ENCODE data around the gene TMEM255A. TPM values are rescaled to one million over a fixed set of nuclear protein-coding genes. Genes with fewer than 3 reads are reported as not detected.

Gene TMEM255A
- polyA plus RNA-seq, 3 donors: 0.18 to 4.2 (median 1.1) TPM

DNA sequence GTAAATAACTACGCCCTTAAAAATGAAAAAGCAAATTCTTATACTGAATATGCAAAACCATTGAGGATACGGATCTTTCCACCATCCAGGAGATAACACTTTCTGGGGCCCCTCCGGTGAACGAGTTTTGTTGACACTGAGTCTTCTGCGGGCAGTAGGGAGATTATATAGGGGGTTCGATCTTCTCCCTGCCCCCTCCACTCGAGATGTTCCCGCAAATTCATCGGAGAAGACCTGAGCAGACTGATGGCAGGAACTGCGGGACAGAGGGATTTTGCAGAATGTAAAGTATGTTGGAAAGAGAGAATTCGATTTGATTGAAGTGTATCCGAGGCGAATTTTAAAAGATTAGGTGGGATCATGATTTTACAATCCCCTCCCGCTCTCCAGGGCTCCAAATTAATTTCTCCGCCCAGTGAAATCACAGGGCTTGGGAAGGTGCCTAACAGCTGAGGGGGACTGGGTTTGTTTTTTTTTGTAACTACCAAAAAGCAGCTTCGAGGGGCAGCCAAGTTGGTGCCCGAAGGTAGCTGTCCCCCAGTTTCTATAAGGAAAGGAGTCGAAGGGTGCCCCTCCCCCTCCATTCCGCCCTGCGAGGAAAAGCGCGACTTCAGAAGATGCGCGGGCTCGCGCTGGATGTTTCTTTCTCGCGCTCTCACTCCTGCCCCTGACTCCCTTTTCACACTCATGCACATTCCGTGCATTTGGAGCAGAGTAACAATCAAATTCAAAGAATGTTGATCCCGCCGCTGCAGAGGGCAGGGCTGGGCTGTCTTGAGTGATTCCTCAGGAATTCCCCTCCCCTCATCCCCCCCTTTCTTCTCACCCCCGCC, 1.2 kb downstream of the TMEM255A start:
- no peak overlapping the region for H3K27ac ChIP-seq (ENCODE audit: low read depth, low read length)
- 1 to 36% (median 2%) methylated on average over 30 to 32 of the region's 32 CpGs for WGBS, 3 donors

DNA sequence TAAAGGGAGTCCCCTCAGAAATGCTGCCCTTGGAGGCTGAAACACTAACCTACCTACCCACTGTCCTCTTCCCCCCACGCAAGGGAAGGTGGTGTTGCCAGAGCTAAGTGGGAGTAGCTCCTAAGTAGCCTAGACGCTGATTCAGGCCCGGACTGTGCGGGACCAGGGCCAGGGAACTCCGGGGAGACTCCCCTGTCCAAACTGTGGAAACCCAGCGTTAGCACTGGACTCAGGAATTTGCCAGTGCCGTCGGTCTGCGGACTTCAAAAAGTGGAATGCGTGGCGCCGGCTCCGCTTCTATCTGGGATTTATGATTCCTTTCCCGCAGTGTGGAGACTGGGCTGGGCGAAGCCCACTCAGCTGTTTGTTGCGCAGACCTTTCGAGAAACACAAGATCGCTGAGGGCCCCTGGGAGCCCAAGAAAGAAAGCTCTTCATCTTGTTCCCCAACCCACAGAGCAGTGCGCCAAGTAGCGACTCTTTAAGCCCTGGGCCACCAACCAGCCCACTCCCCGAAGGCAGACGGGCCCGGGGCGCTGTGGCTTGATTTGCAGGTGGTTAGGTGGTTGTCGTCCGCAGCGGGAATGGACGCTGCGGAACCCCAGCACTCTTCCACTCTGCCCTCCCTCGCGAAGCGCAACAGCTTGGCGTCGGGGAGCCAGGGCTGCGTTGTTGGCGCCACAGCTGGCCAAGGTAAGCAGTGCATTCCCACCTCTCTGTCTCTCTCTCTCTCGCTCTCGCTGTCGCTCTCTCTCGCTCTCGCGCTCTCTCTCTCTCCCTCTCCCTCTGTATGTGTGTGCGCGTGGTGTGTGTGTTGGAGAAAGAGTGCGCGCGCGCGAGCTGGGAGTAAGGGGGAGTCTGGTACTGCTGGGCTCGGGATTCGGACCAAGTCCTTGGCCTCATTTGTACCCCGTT, 2.0 kb downstream of the TMEM255A start:
- H3K27ac ChIP-seq (ENCODE audit: low read depth, low read length): no peak overlapping the region
- WGBS, 3 donors: 2 to 36% (median 2%) methylated on average over 43 to 52 of the region's 52 CpGs

DNA sequence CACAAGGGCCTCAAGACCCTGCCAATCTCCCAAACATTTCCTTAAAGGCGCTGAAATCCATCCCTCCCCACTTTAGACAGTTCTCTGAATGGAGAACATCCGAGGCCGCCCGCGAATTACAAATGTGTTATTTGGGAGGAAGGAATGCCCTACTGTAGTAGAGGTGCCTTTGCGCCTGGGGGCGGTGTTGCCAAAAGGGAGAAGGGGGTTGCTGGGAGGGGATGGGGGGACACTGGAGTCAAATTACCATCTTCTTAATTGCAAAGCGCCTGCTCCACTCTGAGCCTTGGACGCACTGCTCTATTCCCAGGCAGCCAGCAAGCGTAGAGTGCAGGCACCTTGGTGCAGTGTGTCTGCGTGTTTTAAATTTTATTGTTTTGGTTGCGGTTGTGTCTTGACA, 2.7 kb downstream of the TMEM255A start:
- 21 to 38% (median 34%) methylated on average over 11 to 12 of the region's 12 CpGs for WGBS, 3 donors
- no peak overlapping the region for H3K27ac ChIP-seq (ENCODE audit: low read depth, low read length)

DNA sequence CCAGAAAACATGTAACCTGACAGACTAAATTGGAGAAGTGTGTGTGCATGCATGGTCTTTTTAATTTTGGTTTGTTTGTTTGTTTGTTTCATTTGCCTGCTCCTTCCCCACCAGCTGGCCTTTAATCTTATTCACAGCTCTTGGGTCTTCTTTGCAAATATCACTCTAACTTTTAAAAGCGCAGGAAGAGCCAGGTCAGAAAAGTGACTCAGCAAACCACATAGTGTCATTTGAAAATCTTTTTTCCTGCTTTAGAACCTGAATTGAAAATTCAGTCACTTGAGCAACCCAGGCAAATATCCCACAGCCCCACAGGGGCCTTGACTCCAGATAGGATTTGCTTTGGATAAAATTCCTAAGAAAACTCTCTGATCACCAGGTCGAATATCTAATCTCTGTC, 4.6 kb downstream of the TMEM255A start:
- 45 to 64% (median 64%) methylated on average over 2 of the region's 2 CpGs for WGBS, 3 donors
- no peak overlapping the region for H3K27ac ChIP-seq (ENCODE audit: low read depth, low read length)

DNA sequence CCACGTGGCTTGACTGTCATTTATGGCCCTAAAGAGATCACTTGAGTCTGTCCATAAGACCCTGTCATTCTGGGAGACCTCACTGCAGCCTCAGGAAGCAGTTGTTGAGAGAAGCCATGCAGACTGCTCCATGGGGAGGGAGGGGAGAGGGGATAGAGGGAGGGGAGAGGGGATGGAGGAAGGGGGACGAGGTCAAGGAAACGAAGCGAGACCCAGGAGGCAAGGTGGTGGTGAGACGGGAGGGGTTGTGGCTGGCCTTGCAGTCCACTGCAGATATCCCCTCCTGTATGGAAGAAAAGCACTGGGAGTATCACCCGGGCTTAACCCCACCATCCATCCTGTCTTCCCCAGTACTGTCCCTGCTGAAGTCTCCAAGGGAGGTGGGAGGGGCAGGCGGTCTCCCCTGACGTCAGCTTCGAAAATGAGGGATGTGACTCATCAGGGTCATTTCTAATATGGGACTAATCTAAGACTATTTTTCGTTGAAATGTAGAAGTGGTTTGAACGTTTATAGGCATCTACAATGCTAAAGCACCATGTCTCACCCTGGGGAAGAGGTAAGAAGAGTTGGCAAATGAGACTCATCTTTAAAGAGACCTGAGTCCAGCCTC, 5.6 kb downstream of the TMEM255A start:
- no peak overlapping the region for H3K27ac ChIP-seq (ENCODE audit: low read depth, low read length)
- 29 to 60% (median 41%) methylated on average over 10 to 11 of the region's 11 CpGs for WGBS, 3 donors

DNA sequence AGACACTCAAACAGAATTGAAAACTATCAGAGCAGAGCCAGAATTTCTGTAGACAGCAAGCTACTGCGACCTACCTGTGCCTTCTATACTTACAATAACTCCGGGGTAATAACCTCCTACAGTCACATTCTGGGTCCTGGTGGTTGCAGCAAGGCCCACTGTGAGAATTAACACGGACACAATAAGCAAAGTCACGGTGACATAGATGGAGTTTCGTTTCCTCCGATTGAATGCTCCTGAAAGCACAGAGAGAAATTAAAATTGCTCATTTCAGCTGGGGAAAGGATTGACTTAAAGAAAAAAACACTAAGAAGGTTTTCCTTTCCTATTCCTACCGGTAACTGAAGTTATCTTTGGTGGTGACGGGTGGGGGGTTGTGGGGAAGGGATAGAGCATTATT, 7.0 kb downstream of the TMEM255A start:
- no peak overlapping the region for H3K27ac ChIP-seq (ENCODE audit: low read depth, low read length)
- 67 to 83% (median 70%) methylated on average over 8 of the region's 8 CpGs for WGBS, 3 donors

DNA sequence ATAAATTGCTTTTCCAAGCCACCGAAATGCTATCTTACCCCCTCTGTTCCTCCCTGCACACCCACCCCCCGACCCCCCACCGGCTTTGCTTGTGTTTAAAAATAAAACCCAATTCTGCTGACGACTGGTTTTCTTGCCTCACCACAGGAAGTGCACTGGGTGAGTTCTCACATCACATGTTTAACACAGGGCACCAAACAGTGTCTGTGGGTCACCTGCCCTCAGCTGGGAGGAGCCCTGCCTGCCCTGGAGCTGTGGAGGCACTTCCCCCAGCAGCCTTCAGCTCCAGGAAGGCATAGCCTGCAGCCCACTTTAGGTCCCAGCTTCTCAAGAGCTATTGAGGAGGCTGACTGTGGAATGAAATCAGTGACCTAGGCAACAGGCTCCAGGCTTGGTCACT, 8.8 kb downstream of the TMEM255A start:
- WGBS, 3 donors: 12 to 27% (median 14%) methylated on average over 4 of the region's 4 CpGs

DNA sequence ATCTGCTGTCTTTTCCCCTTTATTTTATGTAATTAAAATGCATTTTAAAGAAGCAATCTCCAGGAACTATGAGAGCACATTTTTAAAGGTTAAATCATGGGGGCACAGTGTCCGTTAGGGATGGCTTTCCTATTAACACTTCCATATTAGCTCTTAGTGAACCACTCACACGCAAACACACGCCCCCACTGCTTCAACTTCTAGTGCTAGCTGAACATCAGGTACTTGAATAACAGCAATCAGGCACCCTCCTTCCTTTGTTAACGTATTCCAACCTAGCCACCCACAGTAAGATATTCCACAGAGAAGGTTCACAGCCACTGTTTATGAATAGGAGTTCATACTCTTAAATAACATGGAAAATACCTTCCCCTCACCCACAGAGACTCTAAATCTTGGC, 9.3 kb downstream of the TMEM255A start:
- no peak overlapping the region for H3K27ac ChIP-seq (ENCODE audit: low read depth, low read length)
- 41 to 63% (median 58%) methylated on average over 4 of the region's 4 CpGs for WGBS, 3 donors

More for the DNA sequence above, 8.8 kb downstream of the TMEM255A start:
- H3K27ac ChIP-seq (ENCODE audit: low read depth, low read length): no peak overlapping the region

DNA sequence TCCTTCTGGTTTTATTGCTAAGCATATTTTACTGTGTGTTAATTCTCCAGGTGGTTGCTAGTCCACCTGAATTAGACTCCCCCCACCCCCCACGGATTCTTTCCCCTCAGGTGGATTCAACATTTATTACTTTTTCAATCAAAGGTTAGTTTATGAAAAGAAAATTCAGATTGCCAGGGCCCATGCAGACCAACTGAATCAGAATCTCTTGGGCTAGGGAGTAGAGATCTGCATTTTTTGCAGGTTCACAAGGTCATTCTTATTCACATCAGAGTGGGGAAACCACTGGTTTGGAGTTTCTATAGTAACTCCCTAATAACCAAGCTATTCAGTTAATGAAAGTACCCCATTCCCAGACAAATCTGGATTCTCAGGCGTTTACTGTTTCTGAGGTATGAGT, 9.8 kb downstream of the TMEM255A start:
- no peak overlapping the region for H3K27ac ChIP-seq (ENCODE audit: low read depth, low read length)
- 42 to 77% (median 50%) methylated on average over 2 of the region's 2 CpGs for WGBS, 3 donors

DNA sequence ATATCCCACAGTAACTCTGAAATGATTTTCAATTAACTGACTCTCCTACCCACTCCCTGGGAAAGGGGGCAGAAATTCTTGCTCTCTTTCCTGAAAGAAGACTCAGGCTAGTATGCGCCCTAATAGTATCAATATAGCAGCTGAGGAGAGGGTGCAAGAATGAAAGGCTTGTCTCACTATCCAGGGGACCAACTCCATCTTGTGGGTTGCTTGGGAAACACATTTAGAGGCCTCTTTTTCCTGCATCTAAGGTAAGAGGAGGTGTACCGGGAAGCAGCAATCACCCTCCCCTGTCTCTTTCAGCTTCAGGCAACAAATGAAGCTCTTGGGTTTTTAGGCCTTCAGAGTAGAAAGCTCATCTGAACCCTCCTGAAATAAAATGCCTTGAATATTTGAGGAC, 11.3 kb downstream of the TMEM255A start:
- H3K27ac ChIP-seq (ENCODE audit: low read depth, low read length): no peak overlapping the region
- 62 to 88% (median 65%) methylated on average over 2 of the region's 2 CpGs for WGBS, 3 donors

DNA sequence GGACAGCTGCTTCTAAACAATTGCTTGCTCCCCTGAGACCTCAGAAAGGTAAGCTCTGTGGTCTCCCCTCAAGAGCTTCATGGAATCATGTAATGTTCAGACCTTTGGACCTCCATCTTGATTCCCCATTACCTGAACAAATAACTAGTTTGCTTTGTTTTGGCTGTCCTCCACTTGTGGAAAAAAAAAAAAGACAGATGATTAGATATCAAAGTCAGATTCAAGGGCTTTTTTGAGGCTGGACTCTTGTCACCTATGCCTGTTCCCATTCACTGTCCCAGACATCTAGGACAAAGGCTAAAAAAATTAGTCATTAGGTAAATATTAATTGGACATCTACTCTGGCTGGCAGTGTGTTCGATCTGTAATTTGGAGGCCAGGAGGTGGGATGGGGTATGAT, 13.3 kb downstream of the TMEM255A start:
- WGBS, 3 donors: 25 to 86% (median 73%) methylated on average over 1 of the region's 1 CpG
- H3K27ac ChIP-seq (ENCODE audit: low read depth, low read length): no peak overlapping the region

DNA sequence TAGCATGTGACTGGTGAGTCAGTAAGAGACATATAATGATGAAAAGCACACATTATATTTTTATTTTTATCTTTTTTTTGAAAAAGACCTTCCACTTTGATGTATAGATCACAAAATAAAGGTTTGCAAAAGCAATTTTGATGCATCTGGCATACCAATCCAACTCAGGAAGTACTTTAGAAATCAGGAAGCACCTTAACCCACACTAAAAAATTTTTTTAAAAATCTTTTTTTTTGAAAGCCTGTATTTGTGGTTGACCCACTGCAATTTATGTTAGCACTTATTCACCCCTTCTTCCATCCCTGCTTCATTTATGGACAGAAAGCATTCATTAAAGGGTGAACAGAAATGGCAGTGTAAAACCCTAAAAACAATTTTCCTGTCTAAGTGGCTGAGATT, 16.6 kb downstream of the TMEM255A start:
- H3K27ac ChIP-seq (ENCODE audit: low read depth, low read length): no peak overlapping the region

DNA sequence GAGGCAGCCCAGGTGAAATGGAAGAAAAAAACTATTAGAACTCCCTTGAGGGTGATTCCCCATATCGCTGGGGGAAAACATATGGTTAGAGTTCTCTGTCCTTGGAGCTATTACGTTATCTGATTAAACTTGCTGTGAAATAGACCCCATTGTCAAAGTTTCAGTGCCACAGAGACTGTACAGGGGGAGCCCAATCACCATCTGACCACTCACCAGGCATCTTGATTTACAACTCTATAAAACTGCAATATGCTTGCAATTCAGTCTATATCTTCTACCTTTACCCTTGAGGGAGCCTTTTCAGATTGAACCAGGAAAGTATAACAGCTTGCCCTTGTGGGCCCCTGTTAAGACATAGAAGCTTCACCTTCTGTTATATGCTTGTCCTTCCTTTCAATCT, 18.2 kb downstream of the TMEM255A start:
- WGBS, 3 donors: 33 to 91% (median 56%) methylated on average over 2 of the region's 2 CpGs

DNA sequence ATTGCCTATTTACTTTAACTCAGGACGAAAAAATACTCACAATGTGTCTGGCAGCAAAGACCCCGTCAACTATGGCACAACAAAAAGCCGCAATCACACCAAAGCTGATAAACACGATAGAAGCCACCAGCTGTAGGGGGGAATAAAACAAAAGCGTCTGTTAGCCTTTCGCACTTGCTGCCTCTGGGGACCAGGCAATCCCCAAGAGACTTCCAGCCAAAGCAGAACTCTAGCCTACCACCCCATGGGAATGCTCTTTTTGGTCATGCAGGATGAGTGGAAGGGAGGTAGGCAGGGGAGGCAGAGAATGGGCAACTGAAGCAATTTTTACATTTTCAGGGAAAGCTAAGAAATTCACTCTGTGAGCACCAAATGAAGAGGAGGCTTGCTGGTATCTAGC, 20.1 kb downstream of the TMEM255A start:
- 81 to 94% (median 83%) methylated on average over 6 of the region's 6 CpGs for WGBS, 3 donors
- H3K27ac ChIP-seq (ENCODE audit: low read depth, low read length): no peak overlapping the region

More for the DNA sequence above, 18.2 kb downstream of the TMEM255A start:
- H3K27ac ChIP-seq (ENCODE audit: low read depth, low read length): no peak overlapping the region

DNA sequence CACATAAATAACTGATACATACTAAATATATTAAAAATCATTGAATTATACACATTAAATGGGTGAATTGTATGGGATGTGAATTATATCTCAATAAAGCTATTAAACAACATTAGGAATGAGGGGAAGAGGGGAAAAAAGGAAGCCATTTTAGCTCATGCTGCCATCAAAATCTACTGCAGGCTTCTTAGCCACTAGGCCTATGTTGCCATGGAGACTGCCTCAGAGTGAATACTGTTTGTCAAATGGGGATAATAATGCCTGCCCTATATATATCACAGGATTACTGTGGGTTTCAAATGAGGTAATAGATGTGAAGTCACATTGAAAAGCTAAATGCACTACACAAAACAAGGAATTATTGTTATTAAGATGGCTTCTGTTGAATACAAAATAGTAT, 21.2 kb downstream of the TMEM255A start:
- no peak overlapping the region for H3K27ac ChIP-seq (ENCODE audit: low read depth, low read length)

DNA sequence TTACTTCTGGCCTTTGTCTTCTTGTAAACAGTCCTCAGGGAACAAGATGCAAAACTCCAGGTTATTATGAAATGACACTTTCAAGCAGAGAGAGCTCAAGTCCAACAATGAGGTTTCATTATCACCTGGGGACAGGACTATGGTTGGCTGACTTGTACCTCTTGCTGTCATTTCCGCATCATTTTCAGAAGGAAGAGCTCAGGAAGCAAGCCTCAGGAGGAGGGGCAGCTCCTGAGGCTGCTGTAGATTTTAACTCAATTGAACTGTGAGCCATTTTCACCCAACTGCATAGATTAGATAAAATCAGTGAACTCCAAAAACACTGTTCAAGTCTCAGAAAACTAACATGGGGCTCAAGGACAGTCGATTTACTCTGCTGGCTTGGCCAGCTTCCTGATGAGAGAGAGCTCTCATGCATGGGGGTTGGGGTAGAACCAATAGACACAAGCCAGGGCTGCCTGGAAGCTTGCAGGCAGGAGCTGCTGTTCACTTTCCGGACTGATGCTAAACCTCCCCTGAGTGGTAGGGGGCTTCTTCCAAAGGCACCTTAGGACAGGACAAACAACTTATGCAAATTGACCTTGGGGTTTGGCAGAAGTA, 23.6 kb downstream of the TMEM255A start:
- no peak overlapping the region for H3K27ac ChIP-seq (ENCODE audit: low read depth, low read length)
- 40 to 56% (median 47%) methylated on average over 3 of the region's 3 CpGs for WGBS, 3 donors

DNA sequence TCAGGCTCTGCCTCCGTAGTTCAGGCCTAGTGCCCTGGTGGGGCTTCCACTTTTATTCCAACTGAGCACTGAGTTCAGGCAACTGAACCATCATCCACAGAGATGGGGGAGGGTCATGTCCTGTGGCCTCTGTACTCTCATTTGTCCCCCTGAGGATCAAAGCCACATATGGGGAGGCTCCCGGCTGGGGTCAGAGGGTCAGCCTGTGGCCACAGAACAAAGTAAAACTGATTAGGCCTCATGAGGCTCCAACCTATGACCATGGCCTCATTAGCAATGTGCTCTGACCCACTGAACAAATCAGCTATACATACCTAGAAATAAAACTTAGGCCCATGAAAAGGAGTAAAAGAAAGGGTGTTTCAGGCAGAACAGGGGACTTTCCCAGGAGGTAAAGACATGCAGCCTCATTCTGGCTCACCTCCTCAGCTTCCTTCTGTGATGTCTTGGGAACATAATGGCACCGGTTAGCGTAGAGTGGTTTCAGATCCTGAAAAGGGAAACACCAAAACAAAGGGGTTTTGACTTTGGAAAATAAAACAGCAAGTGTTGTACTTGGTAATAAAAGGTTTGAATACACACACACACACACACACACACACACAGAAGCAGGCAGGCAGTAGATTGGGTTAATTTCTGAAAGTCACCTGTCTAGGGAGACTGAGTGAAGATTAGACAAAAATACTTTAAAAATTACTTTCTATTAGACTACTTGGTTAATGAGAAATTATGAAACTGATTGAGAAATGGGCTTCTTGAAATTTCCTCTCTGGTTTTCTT, 24.3 kb downstream of the TMEM255A start:
- 76 to 89% (median 76%) methylated on average over 4 of the region's 4 CpGs for WGBS, 3 donors
- no peak overlapping the region for H3K27ac ChIP-seq (ENCODE audit: low read depth, low read length)

DNA sequence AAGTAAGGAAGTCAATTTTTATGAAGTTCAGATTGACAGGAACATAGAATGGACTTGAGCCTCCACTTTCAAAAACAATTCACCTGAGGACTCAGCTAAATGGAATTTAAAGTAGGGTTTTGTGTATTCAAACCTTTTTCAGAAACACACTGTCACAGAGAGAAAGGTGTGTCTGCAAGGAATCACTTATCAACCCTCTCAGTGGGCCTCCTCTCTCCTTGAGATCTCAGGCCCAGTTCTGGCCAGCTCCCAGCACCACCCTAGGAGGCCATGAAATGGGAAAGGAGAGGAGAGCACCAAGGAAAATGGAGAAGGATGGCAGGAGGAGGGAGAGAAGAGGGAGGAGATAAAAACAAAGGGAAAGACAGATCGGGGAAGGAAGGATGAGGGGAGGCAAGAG, 28.6 kb downstream of the TMEM255A start:
- WGBS, 3 donors: 64 to 80% (median 73%) methylated on average over 1 of the region's 1 CpG
- H3K27ac ChIP-seq (ENCODE audit: low read depth, low read length): no peak overlapping the region

All from adipose tissue (tissue), 3 donors.